GM21367 (cell line): ENCODE measurements around the gene CDC42EP1.
"Not testable (repeated sequence)": the region's sequence is repeated elsewhere in the genome, so short reads cannot be mapped to it uniquely, and the experiment has no call there.

Experiments
- ATAC-seq: cut with Tn5 transposase; IDR thresholded peaks from one replicate; pipeline ENCODE4 v1.9.1; 2021; ENCODE audit not compliant: unreplicated experiment

CDC42EP1 gene

GRCh38 chr22:37575490-37576003, 15.3 kb downstream of the CDC42EP1 start:
- ATAC-seq: no peak

- ATAC-seq: no peak
These were observed 17.7 kb downstream of the CDC42EP1 start for GRCh38 chr22:37578002-37578401.

DNA sequence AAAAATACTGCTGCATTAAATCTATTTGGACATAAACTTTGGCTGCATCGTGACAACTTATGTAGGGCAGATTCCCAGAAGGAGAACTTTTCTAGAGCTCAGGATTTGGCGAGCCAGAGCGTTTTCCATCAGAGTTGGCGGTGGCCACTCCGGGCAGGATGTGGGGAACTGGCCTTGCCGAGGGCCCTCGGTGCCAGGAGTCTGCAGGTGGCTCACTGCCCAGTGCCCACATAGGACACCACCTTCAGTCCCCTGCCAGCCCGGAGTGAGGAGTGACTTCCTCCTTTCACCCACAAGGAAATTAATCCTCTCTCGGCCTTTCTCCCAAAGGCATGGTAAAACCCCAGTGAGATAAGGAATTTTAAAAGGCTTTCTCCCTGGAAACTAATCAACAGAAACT, 21.2 kb downstream of the CDC42EP1 start:
- ATAC-seq: no peak

GRCh38 chr22:37582526-37582925, 22.2 kb downstream of the CDC42EP1 start:
- ATAC-seq: no peak

GRCh38 chr22:37588546-37589215, 28.4 kb downstream of the CDC42EP1 start:
- ATAC-seq: no peak

DNA sequence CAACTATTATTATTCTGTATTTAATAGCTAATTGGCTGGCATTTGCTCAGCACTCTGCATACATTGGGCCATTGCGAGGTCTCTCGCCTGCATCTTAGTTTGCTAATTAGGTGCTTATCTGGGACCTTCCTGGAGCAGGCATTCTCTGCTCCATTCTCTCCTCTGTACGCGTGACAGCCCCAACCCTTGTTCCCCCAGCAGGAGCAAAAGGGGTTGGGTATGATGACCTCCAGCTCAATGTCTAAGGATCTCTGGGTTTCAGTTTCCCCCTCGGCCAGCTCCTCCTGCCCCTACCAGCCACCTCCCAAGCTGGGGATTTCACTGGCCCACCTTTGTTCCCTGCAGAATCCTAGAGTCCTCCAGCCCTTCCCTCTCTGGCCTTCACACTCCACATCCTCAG, 29.4 kb downstream of the CDC42EP1 start:
- ATAC-seq: no peak

DNA sequence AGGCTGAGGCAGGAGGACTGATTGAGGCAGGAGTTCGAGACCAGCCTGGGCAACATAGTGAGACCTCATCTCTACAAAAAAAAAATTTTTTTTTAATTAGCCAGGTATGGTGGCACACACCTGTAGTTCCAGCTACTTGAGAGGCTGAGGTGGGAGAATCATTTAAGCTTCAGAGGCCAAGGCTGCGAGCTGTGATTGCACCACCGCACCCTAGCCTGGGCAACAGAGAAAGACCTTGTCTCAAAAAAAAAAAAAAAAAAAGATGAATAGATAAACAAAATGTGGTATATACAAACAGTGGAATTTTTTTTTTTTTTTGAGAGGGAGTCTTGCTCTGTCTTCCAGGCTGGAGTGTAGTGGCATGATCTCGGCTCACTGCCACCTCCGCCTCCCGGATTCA, 30.8 kb downstream of the CDC42EP1 start:
- not testable (repeated sequence) for ATAC-seq

GRCh38 chr22:37591823-37592404, 31.6 kb downstream of the CDC42EP1 start:
- no peak for ATAC-seq

DNA sequence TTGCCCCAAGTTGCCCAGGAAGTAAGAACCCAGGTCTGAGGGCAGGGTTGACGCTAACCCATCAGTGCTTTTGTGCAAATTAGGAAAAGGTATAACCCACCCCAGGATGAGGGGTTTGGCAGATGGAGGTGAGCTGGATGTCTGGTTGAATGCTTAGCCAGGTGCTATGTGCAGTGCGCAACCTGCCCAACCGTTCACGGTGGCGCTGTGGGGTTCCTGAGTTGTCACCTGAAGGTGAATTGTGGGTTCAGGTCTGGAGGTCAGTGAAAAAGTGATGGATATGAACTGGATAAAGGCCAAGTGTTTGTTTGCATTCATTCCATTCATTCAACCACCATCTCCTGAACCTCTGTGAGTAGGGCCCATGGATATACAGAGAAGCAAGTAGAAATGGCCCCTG, 34.0 kb downstream of the CDC42EP1 start:
- ATAC-seq: no peak

- no peak for ATAC-seq
These were observed 38.9 kb downstream of the CDC42EP1 start for GRCh38 chr22:37599153-37599552.

GRCh38 chr22:37601203-37601539, 40.9 kb downstream of the CDC42EP1 start:
- ATAC-seq: no peak

DNA sequence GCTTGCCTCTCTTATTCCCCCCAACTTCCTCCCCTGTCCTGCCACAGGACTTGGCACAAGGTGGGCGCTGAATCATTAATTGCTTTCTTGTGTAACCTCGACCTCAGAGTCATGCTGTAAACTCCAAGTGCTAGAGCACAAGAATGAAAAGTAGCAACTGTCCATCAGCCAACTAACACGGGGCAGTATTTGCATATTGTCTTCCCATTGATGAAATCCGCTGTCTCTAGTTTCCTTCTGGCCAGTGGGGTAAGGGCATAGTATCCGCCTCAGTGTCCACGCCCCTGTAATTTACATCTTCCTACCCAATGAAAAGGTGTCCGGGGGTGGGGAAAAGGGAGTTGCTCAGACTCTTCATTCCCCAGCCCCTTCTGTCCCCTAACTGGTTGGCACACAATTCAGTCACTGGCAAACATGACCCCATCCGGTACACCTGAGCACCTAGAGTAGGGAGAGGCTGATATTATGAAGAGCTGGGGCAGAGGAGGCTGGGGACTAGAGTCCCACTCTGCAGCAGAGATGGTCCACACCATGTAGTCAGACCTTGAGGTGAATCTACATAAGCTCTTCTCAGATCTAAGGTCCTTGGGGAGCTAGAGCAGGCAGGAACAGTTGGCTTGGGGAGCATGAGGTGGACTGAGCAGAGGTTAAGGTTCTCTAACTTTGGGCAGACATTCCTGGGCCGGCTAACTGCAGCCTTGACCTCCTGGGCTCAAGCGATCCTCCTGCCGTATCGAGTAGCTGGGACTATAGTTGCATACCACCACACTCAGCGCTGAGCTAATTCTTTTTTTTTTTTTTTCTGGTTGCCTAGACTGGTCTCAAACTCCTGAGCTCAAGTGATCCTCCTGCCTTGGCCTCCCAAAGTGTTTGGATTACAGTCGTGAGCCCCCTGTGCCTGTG, 41.5 kb downstream of the CDC42EP1 start:
- ATAC-seq: no peak

GRCh38 chr22:37602546-37603277, 42.4 kb downstream of the CDC42EP1 start:
- ATAC-seq: not testable (repeated sequence)

DNA sequence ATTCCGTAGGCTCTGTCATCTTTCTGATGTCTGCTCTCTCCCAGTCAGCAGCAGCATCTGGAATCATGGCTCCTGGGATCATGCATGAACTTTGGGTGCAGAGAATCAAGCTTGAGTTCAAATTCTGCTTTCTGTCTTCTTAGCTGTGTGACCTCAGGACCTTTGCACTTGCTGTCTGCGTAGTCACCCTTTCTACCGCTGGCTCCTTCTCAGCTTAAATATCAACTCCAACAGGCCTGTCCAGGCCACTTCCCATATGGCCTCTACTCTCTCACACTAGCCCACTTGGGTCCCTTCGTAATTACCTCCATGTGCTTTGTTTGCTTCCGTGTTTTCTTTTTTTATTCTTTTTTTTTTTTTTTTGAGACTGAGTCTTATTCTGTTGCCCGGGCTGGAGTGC, 43.8 kb downstream of the CDC42EP1 start:
- no peak for ATAC-seq

- no peak for ATAC-seq
These were observed 44.6 kb downstream of the CDC42EP1 start for GRCh38 chr22:37604875-37605274.

GRCh38 chr22:37607010-37607934, 47.0 kb downstream of the CDC42EP1 start:
- peak; percentile 31 for ATAC-seq

- ATAC-seq: no peak
These were observed 47.7 kb downstream of the CDC42EP1 start for GRCh38 chr22:37607935-37608476.

DNA sequence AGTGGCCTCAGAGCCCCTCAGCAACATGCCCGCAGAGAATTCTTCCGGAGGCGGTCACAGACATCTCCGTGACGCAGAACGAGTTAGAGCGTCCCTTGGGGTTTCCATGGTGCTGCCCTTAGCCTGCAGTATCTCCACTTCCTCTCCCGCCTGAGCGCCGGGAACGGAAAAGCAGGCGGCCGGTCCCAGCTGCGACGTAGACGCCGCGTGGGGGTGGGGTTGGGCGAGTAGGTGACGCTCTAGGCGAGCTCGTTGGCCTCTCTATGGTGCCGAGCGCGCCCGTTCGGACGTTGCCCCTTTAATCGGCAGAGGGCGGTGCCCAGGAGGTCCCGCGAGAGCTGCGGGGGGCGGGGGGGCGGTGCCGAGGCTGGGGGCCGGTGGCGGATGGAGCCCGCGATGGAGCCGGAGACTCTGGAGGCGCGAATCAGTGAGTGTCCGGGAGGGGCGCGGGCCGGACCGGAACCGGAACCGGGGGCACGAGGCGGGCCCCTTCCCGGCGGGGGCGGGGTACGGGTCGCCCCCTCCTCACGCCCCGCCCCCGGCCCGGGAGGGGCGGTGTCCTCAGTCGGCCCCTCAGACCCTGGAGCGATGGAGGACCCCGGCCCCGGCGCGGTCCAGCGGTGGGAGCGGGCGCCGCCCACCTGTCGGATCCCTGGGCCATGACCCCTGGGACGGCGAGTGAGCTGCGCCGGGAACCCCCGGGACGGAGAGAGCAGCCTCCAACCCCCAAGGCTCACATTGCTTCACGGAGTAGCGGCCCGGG, 48.4 kb downstream of the CDC42EP1 start, which contains the start of gene GGA1:
Gene GGA1, plus strand, starts transcription at position 358 of the 763 bp plus-strand sequence. Its CDS starts 27 bp downstream, at position 385.
- ATAC-seq: peak; percentile 65
